Measurements from ENCODE around the gene TMEM51.
"Not testable (repeated sequence)": the region's sequence is repeated elsewhere in the genome, so short reads cannot be mapped to it uniquely, and the experiment has no call there.

TMEM51 gene

DNA sequence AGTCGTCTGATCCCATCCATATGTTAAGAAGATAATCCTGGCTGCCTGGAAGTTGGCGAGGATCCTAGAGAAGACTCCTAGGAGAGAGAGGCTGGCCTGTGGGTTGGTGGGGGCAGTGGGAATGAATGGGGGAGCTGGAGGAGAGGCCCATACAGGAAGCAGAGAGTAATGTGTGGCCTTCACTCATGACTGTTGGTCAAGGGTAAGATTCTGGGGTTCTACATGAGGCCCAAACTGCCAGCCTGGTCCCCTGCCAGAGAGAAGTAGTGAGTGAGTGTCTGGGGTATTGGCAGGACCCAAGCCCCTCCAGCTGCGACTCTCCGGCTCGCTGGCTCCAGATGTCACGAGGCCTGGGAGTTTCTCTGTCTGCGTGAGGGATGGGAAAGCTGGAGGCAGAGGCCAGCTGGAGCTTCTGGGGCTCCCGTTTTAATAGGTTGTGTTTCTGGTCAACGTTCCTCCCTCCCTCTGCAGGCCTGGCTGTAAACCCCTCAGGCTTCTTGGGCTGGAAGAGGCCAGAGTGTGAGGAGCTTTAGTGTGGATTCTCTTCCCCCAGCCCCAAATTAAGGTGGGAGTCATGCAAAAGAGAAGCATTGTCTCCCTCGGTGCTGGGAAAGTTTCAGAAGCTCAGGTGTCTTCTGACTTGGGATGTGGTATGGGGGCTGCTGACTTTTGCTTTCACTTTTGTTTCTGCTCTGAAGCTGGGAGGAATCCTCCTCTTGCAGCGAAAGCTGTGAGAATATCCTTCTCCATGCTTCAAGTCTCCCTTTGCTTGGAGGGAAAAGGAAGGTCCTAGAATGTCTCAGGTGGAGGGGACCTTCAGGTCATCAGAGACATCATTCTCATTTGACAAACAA, 2.6 kb downstream of the TMEM51 start:
- peak; percentile 59 for DNase-seq

DNA sequence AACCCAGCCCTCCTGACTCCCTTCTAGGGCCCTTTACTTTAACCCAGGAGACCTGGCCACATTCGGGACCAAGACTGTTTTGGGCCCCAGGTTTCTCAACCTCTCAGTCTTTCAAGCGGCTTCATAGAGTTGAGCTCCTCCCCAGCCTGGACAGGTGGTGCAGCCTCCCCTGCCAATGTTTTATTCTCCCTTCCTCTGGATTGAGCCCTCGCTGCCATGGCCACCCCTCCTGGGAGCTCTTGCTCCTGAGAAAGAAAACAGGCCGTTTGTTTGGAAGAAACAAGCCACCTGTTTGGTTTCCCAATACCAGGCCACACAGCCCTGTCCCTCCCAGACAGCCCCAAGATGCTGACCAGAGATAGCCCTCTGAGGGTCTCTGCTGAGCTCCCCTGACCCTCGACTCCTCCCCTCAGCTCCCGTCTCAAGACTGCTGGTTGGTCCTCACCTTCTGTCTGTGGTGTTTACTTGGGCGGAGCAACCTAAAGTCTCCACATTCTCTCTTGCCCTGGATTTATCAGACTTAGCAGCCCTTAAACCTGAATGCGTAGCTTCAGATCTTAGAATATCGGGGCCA, 3.3 kb downstream of the TMEM51 start:
- DNase-seq, result no peak

DNA sequence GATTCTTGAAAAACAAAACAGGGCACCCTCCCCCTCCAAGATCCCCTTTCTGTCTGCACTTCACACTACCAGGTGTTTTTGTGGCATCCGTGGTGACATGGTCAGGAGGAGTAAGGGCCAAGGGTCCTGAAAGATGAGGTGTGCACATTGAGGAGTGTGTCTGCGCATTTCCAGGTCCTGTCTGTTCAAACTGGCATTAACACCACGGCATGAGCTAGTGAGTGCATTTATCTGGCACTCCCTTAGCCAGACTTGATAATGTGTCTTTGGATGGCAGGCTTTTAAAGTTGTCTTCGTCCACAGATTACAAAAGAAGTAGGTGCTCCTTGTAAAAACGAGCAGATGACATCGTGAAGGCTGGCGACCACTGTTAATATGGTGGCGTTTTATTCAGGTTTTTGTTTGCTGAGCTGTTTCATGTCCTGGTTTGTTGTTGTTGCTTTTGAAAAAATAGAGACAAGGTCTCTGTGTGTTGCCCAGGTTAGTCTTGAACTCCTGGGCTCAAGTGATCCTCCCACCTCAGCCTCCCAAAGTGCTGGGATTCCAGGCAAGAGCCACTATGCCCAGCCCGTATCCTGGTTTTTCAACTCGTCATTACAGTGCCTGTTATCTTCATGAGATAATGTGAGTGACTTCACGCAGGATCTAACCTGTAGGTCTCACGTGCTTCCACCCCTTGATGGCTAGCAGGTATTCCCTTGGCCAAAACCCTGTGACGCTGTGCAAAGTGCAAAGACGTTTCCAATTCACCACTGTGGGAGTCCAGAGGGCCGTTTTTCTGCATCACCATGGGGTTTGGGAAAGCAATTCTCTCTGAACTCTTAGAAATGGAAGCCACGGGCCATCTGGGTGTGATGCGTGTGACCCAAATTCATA, 4.2 kb downstream of the TMEM51 start:
- no peak for DNase-seq

DNA sequence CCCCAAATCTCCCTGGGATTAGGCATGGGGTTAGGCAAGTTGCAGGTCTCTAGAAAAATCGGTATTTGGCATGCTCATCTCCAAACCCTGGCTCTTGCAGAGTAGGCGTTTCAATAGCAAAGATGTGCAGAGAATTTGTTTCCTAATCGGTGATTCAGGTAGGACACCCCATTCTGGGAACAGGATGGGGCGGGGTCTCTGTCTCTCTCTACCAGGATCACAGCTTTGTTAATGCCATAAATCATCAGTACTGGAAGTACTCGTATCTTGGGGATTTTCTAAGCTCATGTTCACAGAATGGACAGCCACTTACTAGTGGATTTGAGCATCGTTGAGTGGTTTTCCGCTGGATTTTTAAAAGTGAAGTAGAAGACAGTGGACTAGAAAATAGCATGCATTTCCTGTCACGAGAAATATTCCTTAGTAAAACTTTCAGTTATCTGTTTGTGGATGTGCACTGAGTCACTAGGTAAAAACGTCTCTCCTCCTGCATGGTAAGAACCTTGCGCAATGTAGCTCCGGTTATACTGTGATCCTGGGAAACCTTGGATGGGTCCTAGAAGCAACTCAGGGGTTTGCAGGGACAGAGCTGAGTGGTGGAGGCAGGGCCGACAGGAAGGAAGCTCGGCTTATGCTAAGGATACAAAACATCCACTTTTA, 5.1 kb downstream of the TMEM51 start:
- no peak for DNase-seq

DNA sequence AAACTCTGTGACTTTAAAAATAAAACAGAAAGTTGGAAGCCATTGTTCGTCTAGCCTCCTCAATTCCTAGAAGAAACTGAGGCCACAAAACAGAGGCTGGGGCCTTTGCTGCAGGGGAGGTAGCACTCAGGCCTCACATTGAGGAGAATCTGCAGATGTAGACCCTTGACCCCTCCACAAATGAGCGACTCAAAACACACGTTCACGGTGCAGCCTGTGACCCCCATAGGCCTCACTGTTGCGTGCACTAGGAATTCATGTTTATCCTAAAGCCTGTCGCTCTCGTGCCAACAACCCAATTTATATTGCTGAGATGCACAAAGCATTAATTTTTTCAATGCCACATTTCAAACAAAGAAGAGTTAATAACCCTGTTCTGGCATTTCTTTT, 5.6 kb downstream of the TMEM51 start:
- DNase-seq, result no peak

DNA sequence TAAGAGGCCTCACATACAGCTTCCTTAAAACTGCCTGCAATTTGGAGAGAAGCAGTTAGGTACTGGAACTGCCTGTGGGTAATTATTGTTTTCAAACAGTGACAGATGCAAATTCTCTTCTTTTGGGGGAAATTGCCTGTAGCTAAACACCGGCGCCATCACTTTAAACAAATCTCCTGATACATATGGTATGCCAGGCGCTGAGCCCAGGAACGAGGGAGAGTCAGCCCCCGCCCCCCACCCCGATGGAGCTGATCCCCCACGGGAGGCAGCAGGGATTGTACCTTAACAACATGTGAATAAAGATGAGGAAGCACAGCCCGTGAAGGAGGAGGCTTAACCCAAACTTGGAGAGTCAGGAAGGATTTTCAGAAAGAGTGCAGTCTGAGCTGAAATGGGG, 7.1 kb downstream of the TMEM51 start:
- no peak for DNase-seq

DNA sequence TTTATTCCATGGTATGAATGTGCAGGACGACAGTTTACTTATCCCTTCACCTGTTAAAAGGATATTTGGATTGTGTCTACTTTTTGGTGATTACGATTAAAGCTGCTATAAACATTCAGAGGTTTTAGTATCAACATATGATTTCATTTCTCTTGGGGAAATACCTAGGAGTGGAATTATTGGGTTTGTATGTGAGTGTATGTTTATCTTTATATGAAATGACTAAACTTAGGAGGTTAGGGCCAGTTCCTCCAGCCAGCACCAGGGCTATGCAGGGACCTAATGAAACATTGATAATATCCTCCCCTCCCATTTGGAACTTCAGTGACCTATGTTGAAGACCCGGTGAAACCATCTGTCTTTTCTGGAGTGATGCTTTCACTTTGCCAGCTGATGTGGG, 13.8 kb downstream of the TMEM51 start:
- no peak for DNase-seq

DNA sequence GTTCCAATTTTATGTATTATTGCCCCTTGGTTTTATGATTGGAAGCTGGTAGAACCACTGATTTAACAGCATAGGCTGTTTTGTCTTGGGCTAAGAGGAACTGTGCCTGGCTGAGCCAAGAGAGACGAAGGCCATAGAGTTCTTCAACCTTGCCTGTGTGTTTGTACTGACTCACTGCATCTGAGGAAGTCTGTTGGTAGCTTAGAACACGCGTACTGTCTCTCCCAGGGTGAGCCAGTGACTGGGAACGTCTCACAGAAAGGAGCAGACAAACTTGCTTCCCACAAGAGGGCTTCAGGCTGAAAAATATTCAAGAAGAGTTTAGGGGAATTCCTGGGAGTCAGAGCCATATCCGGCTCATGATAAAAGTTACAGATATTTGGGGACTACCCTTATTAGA, 14.9 kb downstream of the TMEM51 start:
- DNase-seq, result peak; percentile 91

DNA sequence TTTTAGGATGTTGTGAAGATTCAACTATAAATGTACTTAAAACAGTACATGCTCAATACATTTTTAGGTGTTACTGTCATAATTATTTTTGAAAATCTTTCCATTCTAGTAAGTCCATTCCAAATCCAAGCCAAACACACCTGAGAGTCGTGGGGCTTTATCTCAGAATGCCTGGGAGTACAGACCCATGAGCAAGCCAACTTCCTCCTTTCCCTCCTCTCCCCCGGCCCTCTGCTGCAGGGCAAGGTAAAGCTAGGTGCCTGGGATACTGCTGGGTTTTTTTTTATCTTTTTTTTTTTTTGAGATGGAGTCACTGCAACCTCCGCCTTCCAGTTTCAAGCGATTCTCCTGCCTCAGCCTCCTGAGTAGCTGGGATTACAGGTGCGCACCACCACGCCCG, 16.5 kb downstream of the TMEM51 start:
- DNase-seq, result no peak

DNA sequence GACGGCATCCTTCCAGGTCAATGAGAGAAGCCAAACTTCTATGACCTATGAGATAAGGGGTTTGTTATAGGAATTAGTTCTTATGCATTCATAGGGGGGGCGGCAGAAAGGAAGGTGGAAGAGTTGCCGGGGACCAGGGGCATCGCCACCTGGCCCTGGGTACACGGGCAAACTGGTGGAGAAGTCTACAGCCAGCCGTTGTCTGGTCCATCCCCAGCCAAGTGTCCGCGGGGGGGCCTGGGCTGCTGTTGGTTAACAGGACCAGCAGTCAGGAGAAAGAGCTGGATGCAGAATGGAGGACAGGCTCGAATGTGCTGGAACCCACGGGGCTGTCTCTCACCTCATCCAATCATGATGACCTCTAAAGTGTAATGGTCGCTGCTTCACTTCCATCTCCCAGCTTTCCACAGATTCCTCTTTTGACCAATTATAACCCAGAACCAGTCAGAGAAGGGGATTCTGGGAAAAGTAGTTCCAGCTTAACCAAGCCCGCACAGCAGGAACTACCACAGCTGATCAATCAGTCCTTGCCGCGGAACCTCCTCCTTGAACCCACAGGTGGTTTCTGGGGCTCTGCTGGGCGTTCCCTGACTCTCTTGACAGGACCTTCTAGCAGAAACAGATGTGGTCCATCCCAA, 17.8 kb downstream of the TMEM51 start:
- DNase-seq, result no peak

DNA sequence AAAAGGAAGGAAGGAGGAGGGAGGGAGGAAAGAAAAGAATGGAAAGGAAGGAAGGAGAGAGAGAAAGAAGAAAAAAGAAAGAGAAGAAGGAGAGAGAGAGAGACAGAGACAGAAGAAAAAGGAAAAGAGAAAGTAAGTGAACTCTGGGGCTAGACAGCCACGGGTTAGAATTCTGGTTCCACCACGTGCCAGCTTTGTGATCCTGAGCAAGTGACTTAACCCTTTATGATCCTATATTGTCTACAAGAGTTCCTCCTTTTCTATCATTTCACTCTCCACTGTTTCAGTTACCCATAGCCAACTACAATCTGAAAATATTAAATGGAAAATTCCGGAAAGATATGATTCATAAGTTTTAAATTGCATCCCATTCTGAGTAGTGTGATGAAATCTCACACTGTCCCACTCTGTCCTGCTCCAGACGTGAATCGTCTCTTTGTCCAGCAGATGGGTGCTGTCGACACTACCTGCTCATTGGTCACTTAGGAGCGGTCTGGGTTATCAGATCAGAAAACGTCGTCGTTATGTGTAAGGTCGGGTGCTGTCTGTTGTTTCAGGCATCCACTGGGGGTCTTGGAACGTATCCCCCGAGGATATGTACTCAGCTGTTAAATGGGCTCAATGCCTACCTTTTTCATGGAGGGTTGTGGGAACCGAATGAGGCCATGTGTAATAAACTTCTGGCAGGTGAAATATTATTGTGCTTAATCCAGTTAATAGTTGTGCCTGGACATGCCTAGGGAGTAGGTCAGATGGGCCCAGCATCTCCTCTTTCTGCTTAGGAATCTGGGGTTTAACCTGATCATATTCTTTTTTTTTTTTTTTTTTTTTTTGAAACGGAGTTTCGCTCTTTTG, 19.1 kb downstream of the TMEM51 start:
- peak; percentile 77 for DNase-seq

DNA sequence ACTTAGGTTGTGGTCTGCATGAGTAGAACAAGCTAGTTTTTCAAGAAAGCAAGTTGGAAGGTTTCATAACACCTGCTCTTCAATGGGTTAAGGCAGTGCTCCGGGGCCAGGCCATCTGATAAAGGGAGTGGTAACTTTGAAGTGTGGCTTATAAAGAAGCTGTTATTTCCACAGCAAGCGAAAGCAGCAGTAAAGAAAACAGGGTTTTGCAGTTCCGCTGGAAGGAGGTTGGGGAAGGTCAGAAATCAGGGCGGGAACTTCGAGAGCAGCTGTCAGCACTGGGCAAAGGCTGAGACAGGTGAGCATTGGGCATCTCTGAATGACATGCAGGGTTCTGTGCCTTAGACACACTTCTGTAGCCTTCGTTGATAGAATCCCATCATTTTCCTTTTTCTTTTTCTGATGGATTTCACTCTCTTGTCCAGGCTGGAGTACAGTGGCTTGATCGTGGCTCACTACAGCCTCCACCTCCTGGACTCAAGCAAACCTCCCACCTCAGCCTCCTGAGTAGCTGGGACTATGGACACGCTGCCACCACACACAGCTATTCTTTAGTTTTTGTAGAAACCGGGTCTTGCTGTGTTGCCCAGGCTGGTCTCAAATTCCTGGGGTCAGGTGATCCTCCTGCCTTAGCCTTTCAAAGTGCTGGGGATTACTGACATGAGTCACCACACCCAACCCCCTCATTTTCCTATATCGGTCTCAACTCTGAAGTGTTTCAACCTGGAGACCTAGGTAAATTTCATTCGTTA, 20.5 kb downstream of the TMEM51 start:
- no peak for DNase-seq

DNA sequence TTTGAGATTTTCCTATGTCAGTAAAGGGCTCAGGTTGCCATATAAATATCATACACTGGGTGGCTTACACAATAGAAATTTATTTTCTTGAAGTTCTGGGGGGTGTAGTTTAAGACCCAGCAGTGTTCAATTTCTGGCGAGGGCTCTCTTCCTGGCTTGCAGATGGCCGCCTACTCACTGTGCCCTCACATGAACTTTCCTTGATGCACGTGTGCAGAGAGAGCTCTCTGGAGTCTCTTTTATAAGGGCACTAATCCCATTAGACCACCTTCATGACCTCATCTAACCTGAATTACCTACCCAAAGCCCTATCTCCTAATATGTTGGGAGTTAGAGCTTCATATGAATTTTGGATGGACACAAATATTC, 21.1 kb downstream of the TMEM51 start:
- no peak for DNase-seq

DNA sequence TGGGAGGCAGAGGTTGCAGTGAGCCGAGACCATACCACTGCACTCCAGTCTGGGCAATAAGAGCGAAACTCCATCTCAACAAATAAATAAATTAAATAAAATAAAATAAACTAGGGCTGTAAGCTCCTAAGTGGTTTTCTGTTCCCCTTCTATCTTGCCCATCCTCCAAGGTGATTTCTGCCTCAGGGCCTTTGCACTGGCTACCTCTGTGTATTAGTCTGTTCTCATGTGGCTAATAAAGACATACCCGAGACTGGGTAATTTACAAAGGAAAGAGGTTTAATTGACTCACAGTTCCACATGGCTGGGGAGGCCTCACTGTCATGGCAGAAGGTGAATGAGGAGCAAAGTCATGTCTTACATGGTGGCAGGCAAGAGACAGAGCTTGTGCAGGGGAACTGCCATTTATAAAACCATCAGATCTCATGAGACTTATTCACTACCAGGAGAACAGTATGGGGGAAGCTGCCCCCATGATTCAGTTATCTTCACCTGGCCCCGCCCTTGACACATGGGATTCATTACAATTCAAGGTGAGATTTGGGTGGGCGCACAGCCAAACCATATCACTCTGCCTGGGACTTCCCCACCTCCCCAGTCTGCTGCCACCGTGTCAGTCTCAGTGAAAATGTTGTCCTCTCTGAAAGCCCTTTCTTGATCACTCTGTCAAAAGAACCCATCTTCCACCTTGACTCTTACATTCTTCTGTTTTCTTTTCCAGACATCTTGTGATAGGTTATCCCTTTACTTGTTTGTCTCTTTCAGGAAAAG, 22.0 kb downstream of the TMEM51 start:
- DNase-seq, result not testable (repeated sequence)

DNA sequence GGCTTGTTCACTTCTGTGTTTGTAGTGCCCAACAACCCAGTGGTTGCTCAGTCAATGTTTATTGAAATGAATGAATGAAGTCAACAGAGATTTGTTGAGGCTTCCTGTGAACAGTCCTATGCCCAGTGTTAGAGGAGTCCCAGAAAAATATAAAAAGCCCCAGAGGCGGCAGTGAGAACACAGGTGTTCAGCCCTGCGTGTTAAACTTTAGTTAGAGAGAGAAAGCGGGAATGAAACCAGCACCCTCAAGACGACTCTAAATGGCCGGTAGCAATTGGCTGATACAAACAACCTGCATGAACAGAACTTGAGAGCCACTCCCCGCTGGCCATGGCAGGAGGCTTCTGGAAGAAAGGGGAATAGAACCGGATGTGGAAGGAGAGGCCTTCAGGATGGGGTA, 22.6 kb downstream of the TMEM51 start:
- no peak for DNase-seq

DNA sequence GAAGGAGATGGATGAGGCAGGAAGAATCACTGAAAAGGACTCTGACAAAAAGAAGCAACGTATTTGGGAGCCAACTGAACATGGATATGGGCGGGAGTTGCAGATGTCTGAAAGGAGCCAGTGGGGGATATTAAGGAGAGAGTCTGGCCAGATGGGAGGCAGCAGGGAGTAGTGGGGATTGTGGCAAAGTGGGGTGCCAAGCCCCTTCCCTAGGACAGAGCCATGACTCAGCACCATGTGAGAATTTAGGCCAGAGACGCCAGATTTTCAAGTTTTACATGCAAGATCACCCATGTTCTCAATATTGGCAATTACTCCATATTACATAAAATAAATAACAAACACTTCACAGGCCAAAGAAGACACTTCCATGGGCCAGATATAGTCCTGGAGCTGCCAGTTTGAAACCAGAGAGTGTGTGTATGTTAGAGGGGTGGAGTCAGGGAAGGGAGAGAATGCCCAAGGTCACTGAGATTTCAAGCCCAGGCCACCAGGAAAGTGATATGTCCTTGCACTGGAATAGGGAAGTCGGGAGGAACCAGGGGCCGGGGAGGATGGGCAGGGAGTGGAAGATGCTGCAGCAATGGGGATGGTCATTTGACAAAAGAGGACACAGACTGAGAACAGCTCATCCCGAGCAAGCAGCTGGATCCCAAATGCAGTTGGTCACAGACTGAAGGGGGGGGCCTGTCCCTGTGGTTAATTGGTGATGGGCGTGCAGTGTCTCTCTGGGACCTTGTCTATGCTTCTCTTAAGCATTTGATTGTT, 23.5 kb downstream of the TMEM51 start:
- peak; percentile 37 for DNase-seq

DNA sequence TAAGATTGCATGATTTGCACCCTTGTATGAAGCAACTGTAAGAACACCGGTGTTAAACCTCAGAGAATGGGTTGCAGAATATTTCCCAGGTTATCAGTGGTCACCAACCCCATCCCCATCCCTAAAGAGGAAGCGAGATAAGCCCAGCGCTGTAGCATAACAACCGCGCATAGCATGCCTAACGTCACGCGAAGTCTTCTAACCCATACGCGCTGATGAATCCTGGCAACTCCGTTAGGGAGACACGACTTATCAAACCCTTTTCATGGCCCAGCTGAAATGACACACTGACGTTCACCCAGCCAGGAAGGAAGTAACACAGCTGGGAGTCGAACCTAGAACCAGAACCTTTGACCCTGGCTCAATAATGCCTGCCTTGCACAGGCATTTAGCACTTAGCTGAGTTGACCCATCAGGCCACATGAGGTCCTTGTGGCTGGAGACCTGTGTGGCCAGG, 24.2 kb downstream of the TMEM51 start:
- peak; percentile 65 for DNase-seq

DNA sequence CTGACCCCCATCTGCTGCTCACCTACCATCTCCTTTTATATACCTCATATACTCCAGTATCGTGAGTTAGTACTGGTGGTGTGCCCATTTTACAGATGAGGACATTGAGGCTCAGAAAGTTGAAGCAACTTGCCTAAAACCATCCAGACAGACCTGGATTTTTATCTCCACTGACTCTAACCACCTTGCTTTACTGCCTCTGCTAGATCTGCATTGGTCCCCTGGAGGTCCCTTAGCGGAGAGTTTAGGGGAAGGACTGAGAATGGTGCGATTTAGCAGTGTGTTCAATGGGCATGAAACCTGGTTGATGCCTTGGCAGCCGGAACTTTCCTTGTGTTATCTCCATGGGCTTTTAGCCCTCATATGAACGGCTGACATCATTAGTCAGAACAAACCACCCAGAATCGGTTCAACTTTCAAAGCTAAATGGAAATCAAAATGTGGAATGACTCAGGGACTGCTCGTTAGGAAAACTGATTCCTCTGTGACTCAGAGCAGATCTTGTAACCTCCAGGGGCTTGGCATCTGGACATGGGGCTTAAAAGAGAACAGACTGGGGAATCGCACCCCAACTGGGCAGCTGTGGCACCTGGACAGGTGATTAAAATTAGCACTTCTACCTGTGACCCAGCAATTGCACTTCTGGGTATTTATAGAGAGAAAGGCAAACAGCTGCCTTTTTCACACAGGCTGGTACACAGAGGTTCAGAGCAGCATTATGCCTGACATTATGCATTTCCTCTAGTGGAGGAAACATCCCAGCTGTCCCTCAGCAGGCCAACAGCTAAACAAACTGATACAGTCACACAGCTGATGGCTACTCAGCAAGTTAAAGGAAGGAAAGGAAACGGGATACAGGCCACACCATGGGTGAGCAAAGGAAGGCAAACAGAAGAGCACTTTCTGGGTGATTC, 25.3 kb downstream of the TMEM51 start:
- DNase-seq, result peak; percentile 78
